Globus pallidus (tissue), 1 donor: Measurements from ENCODE around the gene PTPRD.
"Not testable (repeated sequence)": the region's sequence is repeated elsewhere in the genome, so short reads cannot be mapped to it uniquely, and the experiment has no call there.

Experiments used
- DNase-seq: peaks from one replicate; pipeline ENCODE4 v3.0.0-alpha.2; 2015; ENCODE audit warnings: low spot score

PTPRD gene

DNA sequence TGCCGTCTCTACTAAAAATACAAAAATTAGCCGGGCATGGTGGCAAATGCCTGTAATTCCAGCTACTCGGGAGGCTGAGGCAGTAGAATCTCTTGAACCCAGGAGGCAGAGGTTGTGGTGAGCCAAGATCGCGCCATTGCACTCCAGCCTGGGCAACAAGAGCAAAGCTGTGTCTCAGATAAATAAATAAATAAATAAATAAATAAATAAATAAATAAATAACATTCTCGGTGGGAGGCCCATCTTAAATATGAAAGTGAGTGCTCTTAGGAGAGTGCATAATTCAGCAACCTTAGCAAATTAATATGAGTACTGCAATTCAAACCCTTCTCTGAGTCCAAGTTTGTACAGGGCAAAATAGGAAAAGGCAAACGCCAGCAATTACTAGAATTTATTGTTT is 1302.1 kb downstream of the PTPRD start:
- DNase-seq: not testable (repeated sequence)

DNA sequence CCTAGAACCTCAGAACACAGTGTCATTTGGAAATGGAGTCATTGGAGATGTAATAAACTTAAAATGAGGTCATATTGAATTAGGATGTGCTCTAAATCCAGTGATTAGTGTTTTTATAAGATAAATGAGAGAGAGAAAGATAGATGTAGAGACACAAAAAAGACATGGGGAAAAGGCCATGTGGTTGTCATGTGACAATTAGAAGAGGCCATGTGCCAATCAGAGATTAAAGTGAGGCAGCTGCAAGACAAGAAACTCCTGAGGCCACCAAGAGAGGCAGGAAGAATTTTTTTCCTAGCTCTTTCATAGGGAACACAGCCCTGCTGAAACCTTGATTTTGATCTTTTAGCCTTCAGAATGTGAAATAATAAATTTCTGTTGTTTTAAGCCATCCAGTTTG is 1307.2 kb downstream of the PTPRD start:
- no peak for DNase-seq

DNA sequence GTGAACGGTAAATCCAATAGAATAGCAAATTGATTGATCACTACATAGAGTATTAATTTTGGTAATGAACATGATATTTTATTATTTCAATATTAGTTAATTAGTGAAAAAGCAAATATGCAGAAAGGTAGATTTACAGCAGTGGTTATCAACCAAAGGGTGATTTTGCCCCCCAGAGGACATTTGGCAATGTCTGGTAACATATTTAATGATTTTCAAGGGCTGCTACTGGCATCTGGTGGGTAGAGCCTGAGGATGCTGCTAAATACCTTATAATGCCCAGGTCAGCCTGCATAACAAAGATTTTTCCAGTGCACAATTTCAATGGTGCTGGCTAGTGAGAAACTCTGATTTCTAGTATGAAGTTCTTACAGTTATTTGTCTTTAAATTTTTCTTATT is 1313.7 kb downstream of the PTPRD start:
- peak; percentile 10 for DNase-seq

DNA sequence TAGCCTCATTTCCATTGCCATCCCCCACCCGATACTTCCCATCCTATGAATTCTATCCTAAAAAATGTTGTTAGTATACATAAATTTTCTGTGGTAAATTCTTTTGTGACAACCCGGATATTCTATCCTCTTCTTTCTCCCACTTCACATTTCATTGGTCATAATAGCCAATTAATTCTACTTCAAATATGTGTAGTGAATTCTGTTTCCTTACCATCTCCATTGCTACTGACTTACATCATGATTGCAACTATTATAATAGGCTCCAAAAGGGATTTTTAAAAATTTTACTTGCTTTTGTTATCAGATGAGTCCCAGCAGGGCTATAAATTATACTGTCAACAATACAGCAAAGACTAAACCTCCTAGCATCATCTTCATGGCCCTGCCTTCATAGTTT is 1326.8 kb downstream of the PTPRD start:
- no peak for DNase-seq

DNA sequence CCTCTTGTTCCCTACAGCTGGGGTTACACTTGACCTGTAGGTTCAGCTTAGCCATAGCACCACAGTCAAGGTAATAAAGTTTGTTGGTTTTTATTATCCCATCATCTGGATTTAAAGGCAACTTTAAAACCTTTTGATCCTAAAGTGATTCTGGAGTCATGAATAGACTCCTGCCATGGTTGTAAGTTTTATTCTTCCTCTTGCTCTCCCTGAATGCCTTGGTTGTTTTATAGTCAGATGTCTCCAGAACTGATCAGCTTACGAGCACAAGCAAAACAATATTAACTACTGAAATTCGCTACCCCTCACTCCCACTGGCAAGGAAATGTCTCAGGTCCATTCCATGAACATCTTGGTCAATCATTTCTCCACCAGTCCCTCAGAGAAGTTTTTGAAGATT is 1328.6 kb downstream of the PTPRD start:
- no peak for DNase-seq

DNA sequence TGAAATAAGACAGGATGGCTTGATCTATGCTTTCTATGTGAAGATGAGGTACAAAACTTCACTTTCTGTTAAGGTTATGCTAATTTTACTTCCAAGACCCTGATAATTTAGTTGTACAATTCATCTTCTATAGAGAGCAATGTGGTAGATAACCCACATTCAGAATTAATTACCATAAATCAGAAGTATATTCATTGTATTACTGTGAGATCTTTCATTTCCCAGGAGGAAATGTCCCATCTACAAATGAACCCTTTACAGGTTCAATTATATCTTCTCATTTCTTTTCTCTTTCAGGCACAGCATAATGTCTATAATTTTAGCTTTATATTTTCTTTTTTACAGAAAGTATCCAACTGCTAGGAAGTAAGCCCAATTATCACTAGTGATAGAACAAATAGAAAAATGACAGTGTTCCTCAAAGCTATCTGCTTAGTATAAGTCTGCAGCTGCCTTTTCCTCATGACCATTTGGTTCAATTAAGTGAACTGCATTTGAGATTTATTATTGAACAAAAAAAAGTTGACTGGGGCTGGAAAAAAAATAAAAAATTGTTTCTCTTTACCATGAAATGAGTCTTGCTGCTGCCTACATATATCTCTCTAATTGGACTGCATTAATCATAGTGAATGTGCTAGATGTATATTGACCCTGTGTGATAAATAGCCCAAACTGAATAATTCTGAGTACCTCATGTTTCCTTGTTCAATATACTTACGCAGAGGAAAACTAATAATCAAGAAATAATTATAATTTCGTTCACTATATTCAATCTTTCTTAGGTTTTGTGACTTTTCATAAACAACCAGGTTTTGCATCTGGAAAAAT is 1329.4 kb downstream of the PTPRD start:
- no peak for DNase-seq

DNA sequence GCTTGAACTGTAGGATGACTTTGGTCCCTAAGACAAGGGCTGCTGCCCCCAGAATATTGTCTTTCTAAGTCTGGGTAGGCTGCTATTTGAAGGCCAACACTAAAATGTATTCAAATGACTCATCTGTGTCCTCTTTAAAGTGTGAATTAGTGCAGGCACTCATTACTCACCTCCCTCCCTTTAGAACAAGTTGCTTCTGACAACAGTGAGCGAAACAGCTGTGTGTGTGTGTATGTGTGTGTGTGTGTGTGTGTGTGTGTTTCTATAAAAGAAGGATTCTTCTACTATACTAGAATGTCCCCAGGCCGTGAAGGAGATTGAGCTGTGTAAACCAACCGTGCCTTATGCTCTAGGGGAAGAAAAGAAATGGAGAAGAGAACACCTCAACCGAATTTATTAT is 1337.2 kb downstream of the PTPRD start:
- no peak for DNase-seq

DNA sequence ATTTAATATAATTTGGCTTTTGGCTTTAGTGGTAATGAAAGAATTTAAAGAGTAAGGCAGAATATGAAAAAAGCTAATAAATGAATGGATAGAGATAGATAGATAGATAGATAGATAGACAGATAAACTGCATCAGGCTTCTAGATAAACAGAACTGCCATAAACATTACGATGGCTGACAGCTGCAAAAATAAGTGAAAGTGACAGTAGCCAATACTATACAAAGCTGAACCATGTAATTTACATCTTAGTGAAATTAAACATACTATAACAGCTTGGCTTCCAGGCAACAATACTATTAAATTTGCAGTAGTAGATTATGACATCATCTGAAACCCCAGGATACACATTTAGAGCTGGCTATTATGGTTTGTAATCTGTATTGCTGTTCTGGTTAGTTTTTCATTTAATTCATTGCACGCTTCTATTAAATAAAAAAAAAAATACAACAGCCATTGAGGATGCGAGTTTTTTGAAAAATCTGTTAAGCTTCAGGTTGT is 1354.8 kb downstream of the PTPRD start:
- no peak for DNase-seq

DNA sequence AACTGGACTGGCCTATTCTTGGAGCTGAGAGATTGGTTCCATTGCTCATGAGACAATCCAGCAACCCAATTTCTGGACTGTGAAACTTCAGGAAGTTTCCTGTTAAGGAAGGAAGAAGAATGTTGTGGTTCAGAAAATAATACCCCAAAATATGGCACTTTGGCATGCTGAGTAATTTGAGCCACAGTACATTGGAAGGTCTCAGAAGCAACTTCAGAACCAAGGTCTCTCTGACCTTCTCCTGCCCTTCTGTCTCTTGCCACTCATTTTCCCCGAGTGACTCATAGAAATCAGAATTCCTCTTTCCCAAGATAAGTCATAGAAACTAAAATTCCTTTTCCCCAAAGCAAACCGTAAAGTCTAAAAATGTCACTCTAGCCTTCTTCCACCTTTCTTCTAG is 1366.1 kb downstream of the PTPRD start:
- DNase-seq: no peak

DNA sequence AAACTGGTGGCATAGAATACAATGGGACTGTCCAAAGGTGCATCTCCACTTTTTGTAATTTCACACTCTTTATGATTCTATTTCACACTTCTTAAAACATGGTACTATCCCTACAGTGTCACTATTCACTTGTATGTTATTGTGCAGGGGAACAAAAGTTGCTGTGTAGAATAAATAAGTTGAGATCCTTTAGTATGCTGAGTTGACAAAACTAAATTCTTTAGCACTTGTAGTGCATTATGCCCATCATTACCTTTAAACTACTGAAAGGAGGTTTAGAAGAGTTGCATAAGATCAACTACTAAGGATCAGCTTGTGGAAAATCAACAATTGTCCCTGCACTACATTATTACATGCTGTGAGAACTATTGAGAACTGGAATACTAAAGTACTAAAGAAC is 1380.9 kb downstream of the PTPRD start:
- no peak for DNase-seq

DNA sequence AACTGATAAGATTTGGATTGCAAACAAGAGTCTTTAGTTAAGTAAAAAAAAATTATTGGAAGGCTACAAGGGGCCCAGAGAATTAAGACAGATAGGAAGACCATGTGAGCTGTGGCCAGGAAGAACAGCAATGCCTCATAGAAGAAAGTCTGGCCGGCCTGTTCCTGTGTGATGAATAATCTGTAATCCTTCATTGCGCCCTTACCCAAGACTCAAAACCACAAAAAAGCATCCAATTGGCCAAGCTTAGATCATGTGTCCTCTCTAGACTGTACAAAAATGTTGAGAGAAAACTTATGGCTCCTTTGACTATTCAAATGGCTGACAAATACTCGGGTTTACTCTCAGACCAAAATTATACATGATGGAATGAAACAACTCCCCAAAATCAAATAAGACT is 1383.5 kb downstream of the PTPRD start:
- no peak for DNase-seq

DNA sequence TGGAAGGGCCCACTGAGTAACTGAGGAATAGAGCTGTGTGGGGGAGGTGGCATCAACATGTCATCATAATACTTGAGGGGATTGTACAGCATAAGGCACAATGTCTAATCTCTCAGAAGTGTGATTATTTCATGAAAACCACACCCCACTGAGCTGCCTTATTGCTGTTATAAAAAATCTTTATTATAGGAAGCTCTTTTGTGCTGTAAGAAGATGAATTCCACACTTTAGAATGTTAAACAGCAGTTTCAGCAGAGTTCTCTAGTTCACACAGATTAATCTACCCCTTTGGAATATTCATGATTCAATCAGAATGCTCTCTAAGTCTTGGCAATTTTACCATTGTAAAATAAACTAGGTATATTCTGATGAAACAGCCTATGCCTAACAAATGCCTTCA is 1389.6 kb downstream of the PTPRD start:
- DNase-seq: no peak

DNA sequence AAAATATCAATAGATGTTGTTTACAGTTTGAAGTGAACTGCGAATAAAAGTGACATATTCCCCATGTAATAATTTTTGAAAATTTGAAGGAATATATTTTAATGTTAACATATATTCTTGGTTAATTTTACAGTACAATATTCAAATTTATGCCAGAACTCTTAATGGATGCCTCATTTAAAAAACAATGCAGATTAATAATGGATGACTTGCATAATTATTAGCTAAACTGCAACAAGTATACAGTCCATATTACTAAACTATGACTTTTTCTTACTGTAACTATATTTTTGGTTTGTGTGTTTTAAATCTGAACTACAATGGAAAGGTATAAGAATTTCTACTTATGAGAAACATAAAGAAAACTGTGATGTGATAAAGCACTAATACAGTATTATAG is 1390.1 kb downstream of the PTPRD start:
- no peak for DNase-seq

DNA sequence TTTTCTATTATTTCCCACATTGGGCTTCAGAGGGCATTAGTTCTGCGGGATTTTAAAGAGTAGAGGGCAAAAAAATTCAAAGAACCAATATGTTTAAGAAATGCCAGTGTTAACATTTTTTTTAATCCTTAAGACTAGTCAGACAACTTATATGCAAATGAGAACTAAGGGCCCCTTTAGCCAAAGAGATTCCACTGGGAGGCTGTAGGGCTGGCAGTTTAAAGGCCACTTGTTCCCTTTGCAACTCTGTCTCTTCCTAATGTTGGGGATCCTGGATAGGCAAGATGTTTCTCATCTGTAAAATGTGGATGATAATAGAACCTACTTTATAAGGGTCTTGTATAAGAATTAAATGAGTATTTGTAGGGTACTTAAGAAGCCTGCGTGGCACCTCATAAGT is 1395.9 kb downstream of the PTPRD start:
- no peak for DNase-seq

DNA sequence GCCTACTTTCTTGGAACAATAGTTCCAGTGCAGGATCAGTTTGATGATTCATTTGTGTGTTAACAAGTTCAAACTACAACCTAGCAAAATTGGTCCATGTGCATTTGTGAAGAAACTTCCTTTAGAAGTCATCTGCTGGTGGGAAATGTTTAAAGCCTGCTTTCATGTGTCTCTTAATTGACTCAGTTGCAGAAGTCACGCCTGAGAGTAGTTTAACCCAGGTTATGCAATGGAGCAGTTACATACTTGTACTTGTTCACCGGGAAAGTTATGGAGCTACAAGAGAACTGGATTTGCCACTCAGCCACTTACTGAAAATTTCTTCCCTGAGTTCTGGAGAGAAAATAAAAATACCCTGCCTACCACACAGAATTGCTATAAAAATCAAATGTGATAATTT is 1397.8 kb downstream of the PTPRD start:
- no peak for DNase-seq

DNA sequence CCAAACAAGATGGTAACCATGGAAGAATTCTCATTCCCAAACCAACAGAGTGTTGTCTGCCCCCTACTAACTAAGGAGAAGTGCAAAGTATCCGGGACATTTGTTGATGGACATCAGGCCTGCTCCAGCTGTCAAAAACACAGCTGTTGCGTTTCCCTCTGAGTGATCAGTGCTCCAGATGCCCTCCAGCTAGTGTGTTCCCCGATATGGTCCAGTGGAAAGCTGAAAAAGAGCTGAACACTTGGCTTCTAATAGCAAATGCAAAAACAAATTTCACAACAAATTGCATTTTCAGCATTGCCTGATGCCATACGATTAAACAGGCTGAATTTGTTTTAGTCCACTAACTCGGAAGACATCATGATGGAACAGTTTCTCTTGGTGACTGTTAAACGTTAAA is 1398.7 kb downstream of the PTPRD start:
- DNase-seq: no peak

DNA sequence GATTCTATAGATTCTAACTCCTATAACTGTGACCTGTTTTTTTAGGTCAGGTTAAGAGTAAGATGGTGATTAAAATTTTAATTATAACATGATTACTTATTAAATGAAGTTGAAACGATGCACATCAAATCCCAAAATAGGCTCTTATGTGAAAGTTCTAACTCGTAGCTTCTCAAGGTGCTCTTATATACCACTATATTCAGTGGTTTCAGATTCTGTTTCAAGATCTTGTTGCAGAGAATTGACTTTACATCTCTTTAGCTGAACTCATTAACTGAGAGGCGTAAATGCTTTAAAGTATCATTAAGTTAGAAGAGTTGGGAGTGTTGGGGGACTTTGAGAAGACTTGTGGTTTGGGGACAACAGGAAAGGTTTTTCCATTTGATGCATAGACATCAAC is 1399.8 kb downstream of the PTPRD start:
- DNase-seq: no peak

DNA sequence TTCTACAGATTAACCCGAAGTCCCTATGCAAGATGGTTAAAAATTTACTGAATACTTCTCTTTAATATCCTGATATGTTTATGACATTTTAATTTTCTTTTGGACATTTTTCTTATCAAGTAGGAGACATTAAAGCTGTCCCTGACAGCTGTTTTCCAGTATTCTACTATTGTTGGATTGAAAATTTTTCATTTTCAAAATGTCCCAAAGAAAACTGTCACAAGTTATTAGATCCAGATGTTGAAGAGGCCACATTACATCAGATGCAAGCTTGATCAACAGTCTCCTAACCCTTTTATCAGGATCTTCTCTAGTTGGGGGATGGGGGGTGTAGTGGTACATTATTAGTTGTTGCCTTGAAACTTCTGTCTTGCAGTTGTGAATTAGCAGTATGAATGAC is 1410.5 kb downstream of the PTPRD start:
- DNase-seq: no peak

DNA sequence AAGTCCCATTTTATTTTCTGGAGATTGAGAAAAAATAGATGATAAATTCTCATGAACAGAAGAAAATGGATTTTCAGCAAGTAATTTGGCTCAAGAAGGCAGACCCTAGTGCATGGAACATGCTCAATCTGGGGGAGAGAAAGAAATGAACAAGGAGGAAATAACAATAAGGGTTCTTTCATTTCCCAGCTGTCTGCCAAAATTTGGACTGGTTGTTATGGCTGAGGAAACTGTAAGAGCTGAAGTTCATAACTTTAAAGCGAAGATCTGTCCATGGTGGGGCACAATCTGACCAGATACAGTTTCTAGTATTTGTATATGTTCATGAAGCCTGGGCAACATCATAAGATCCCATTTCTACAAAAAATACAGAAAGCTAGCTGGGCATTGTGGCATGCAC is 1426.7 kb downstream of the PTPRD start:
- no peak for DNase-seq

DNA sequence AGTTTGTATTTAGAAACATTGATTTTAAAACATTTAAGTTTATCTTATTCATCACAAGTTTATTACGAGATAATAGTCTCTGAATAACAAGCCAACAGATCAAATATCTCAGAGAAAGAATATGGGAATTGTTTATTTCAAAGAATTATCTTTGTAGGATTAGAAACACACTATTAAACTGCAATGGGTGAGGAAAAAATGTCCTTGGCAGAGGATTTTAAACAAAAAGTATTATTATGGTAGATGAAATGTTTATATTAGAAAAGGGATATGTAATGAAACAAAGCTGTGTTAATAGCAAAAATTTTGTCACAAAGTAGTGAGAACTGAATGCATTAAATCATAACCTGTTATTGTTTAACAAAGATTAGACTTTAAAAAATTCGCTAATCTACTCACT is 1430.4 kb downstream of the PTPRD start:
- DNase-seq: no peak

DNA sequence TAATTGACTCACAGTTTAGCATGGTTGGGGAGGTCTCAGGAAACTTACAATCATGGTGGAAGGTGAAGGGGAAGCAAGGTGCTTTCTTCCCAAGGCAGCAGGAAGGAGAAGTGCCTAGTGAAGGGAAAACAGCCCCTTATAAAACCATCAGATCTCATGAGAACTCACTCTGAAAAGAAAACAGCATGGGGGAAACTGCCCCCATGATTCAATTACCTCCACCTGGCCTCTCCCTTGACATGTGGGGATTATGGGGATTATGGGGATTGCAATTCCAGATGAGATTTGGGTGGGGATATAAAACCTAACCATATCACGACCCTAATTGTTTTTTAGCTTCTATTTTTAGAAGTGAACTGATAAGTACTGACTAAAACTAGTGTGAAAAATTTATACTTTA is 1435.7 kb downstream of the PTPRD start:
- no peak for DNase-seq

DNA sequence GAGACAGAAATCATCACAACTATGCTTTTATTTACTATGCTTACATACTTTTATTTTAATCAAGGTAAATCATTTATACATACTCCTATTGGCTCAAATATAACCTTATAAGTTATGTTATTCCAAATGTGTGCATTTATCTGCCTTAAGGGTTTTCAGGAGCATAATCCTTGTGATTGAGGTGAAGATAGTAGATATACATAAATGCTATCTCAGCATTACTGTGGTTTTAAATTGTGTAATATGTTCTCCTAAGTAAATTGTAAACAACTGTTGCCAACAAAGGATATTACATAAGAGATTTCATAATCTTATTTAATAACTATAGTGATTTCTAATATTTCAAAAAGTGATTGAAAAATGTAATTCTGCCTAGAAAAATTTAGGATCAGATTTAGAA is 1438.4 kb downstream of the PTPRD start:
- DNase-seq: no peak

DNA sequence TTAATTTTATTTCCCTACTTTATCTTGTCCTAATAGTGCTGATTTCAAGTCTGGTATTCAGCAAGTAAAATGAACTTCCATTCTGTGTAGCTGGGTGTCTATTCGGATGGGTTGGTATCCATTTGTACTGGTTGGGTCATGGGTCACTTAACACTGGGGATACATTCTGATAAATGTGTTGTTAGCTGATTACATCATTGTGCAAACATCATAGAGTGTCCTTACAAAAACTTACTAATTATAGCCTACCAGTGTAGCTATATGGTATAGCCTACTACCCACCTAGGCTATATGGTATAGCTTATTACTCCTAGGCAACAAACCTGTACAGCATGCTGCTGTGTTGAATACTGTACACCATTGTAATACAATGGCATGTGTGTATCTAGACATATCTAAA is 1439.5 kb downstream of the PTPRD start:
- DNase-seq: no peak

DNA sequence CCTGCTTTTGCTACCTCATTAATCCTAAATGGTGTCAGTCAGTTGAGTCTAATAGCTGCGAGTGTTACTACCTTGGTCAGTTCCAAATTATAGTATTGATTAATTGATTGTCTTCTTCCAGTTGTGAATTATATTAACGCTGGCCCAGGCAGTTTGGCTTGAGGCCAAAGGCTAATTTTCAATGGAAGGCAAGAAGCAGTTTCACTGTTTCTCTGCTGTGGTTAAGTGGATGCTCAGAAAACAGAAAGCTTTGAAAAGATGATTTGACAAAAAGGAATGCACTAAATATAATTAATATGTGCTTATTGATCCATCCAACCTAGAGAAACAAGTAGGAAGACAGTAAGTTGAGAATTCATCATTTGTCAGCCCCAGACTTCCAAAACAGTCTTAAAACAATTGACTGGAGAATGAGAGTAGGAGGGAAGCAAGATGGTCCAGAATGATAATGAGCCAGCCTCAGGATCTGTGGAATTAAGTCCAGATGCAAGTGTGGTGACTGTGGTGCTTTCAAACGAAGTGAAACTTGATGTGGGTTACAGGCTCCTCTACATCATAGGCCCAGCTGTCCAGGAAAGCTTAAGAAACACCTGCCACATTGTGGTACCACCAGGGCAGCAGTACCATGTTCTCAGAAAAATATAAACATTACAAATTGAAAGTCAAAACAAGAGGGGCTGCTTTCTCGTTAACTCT is 1442.2 kb downstream of the PTPRD start:
- peak; percentile 33 for DNase-seq
